Stimulated activated CD8-positive, alpha-beta memory T cell treated with anti-CD3 and anti-CD28 coated beads, Interleukin-7, amount 100 ng/mL, for 1 hour (primary cell): Measurements from ENCODE around the gene DPM1.
A peak's percentile ranks its signal among the peaks of the same experiment; 100 is the strongest.

ENCODE experiments used
- DNase-seq, 2 donors: peaks; one replicate each; pipeline ENCODE4 v3.0.0-alpha.2; 2020; ENCODE audit warnings: low read depth in 2 of 2

Gene DPM1

DNA sequence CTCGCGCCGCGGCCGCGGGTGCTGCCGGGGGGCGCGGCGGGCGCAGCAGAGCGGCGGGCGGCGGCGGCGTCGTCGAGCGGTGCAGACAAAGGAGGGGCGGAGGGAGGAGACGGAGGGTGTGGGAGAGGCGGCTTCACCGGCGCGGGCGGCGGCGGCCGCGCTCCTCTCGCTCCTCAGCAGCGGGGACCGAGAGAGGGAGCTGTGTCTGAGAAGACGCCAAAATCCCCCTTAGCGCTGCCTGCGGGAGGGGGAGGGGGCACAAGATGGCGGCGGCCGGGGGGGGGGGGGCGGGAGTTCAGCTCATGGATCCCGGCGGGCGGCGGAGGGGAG, 27.4 kb downstream of the DPM1 start:
- no peak for DNase-seq

DNA sequence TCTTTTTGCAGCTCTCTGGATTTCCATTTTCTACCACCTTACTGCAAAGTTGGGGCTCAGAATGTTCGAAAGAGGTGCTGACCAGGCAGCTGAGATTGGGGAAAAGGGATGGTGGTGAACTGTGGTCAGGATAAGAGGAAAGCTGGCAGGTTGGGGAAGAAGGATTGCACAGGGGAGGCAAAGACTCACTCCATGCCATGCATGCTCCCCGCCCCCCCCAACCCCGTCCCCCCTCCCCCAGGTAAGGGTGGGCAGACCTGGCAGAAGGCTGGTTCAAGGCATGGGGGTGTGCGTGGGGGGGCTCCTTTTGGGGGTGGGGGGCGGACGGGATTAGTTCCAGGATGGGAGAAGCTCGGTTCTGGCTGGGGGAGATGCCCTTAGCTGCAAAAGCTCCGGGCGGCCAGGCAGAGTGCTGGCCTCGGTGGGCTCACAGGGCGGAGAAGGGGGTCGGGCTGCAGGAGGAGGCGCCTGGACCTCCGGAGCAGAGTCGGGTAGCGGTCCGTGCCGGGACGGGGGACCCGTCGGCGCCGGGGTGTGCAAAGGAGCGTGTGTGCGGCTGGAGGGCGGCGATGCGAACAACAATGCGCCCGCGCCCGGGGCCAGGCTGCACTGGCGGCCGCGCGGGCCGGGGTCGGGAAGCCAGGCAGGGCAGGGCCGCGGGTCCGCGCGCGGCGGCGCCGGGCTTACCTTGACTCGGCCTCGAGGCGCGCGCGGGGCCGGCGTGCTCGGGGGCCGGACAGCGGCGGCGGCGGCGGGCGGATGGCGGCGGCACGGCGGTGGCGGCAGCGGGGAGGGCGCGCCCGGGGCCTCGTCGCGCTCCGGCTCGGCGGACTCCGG, 28.0 kb downstream of the DPM1 start:
- no peak for DNase-seq

DNA sequence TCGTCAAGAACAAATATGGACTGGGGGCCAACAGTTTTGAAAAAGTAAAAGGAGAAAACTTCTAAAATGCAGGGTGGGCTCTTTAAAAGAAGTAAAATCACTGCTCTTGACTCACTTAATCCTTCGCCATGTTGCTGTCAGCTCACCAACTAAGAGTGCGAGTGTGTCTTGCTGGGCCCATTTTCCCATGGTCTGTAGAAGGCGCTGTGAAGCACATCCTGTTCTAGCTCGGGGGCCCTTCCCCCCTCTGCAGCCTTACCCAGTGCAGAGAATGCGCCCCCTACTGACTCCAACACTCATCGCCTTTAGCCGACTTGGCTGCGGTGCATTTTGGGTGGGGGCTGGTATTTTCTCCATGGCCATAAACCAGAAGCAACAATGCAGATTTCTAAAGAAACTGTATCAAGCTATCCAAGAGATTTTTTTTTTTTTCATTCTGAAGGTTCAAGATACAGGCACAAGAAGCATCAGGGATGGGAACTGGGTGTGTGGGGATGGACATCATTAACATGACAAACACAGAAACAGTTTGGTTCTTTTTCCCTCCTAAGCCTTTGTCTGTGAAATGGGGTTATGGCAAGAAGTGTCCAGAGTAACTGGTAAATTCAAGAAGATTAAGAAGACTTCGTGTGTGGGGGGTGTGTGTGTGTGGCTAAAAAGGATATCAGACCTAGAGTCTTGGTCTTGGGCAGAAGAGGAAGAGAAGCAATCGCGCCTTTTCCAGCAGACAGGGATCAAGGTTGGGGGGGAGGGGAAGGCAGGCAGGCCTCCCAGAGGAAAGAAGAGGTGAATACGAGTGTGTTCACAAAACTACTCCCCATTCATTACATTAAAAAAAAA, 28.8 kb downstream of the DPM1 start:
- peak; percentile 64 to 75 for DNase-seq

- DNase-seq, result no peak
These were observed 29.9 kb downstream of the DPM1 start for GRCh38 chr20:50928469-50928868.

GRCh38 chr20:50926530-50926929, 31.8 kb downstream of the DPM1 start:
- no peak for DNase-seq

DNA sequence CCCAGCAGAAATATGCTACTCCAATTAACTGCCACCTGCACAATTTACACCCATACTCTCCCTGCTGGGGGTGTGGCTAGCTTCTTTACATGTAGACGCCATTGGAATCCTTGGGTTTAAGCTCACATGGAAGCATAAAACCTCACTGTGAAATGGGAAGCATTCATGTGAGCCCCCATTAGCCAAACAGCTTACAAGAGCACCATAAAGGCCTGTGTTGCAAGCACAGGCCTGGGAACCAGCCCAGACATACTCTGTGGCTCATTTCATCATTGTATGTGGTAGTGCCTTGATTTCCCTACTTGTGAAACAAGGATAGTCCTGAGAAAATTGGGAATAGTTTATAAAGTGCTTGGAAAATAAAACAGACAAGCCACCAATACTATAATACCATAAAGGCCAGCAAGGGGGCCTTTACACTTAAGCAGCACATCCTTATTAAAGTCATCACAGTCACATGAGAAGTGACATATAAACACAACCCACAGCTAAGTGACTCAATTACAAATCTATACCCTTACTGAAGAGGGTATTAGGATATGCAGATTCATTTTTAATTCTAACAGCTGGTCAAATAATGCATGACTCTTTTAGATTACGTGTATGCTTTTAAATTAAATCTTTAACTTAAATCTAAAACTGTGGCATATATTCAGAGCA, 33.9 kb downstream of the DPM1 start:
- no peak for DNase-seq

DNA sequence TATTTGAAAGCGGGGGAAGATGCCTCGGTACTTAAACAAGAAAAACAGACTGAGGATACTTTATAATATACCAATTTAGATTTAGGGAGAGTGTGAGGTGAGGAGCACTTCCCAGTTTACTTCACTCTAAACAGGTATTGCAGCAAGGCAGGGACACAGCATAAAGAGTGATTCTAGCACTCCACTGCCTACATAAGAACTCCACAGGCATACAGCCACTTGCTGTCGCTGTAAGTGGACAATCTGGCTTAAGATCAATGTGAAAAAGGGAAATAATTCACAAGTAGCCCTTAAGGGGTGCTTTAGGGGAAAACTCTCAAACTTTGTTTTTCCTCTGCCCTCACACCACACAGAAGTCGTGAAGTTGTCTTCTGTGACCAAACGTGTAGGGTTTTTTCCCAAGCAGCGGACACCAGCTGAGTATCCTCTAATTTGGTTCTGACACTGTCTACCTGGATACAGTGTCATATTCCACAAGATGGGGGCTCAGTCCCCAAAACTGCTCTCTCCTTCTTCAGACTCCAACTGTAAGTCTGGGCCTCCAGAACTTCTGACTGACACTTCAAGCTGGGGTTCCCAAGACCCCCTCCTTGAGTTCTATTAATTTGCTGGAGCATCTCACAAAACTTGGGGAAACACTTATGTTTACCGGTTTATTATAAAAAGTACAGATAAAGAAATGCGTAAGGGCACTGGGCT, 36.4 kb downstream of the DPM1 start:
- DNase-seq, result no peak

DNA sequence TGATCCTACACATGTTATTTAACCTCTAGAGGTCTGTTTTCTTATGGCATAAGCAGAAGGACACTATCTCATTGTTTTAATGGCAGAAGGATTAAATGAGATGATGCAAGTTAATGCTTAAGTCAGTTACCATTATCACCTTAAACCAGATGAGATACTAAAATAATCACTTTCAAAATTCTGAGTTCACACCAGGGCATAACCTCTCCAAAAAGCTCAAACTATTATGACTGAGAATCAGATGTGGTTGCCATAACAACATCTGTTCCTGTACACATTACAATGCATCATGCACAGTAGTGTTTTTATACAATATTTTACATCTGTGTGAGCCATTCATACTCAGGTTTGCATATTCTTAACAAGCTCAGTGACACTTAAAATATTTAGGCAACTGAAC, 37.3 kb downstream of the DPM1 start:
- no peak for DNase-seq

GRCh38 chr20:50919567-50919966, 38.8 kb downstream of the DPM1 start:
- DNase-seq, result no peak

GRCh38 chr20:50918403-50918802, 39.9 kb downstream of the DPM1 start:
- DNase-seq, result no peak

- no peak for DNase-seq
These were observed 41.4 kb downstream of the DPM1 start for GRCh38 chr20:50916934-50917333.

DNA sequence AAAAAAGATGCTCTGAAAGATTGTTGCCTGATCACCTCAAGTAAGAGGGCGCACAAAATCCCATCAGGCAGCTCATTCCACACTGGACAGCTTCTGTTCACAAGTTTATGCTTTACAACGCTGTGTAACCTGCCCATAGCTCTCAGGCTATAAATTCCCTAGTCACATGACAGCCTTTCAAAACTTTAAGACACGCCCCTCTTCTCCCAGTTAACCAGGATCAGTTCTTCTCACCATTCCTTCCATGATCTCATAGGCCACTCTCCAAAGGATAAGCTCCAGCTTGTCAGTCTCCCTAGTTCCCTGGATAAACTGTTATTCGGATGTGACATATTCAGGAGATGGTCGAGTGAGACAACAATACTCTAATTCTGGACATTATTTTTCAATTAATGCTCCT, 42.1 kb downstream of the DPM1 start:
- DNase-seq, result no peak

- no peak for DNase-seq
These were observed 42.9 kb downstream of the DPM1 start for GRCh38 chr20:50915424-50915823.

GRCh38 chr20:50913690-50914375, 44.5 kb downstream of the DPM1 start:
- no peak for DNase-seq

DNA sequence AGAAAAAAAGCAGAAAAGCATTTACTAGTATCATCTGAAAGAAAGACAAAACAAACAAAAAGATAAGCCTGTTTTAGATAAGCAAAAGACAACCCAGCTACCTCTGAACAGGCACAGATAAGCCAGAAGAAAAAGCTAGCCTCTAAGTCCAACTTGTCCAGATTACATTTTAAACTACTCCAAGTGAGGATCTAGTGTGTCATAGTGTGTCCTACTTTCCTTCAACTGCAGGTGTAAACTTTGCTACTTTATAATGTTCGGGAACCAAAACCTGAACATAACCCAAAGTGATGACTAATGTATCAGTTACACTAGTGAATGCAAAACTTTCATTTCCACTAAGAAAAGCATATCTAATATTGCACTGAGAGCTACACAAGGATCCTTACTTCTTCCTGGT, 46.6 kb downstream of the DPM1 start:
- no peak for DNase-seq

- no peak for DNase-seq
These were observed 47.3 kb downstream of the DPM1 start for GRCh38 chr20:50911030-50911429.

DNA sequence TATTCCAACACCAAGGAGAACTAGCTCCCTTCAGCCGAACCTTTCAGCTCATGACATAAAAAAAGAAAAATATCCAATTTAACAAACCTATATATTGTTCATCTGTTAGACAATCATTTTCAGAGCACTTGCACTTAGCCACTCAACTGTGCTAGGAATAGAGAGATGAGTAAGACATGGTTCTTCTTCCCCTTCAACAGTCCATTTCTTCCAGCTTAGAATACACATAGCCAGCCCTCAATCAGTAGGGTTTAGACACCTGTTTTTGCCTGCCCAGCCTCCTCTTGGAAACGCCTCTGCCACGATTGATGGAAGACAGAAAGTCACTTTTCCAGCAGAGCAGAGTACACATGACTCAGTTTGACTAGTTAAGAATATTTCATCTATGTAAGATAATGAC, 48.9 kb downstream of the DPM1 start:
- no peak for DNase-seq

DNA sequence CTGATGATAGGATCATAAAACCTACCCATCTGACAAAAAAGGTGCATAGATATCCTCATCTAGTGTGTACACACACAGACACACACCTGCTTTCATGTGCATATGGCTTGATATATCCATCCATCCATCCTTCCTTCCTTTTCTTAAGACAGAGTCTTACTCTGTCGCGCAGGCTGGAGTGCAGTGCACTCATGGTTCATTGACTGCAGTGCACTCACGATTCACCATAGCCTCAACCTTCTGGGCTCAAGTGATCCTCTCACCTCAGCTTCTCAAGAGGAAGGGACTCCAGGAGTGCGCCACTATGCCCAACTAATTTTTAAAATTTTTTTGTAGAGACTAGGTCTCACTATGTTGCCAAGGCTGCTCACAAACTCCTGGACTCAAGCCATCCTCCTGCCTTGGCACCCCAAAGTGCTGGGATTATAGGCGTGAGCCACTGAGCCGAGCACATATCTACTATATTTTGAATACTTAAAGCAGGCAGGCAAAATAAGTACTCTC, 54.2 kb downstream of the DPM1 start:
- no peak for DNase-seq

- DNase-seq, result no peak
These were observed 54.8 kb downstream of the DPM1 start for GRCh38 chr20:50903353-50904051.

DNA sequence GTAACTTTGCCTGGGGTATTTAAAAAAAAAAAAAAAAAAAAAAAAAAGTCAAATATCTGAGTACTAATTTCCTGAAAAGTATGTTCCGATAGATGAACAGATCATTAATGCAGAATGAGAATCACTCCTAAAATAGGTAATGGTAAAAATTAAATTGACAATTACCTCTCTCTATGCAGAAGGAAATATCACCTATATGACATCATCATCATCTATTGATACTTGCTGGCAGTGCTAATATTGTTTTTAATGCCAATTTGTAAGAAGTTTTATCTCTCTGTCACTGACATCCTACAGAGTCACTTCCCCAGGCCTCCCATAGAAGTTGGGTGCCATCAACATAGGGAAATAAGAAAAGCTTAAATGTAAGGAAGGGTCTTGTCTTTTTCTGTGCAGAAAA, 57.0 kb downstream of the DPM1 start:
- DNase-seq, result no peak

DNA sequence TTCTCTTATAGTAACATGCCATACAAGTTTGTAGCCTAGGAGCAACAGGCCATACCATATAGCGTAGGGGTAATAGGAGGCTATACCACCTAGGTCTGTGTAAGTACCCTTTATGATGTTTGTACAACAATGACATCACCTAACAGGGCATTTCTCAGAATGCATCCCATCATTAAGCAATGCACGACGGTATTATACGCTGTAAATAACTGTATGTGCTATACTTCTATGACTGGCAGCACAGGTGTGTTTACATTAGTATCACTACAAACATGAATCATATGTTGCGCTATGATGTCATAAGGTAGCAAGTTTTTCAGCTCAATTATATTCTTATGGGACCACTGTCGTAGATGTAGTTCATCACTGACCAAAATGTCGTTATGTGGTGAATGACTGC, 58.1 kb downstream of the DPM1 start:
- DNase-seq, result no peak
